Cardiac muscle cell (in vitro differentiated cells and primary cell): Measurements from ENCODE around the gene VAT1L. TPM values are rescaled to one million over a fixed set of nuclear protein-coding genes. Genes with fewer than 3 reads are reported as not detected.

Experiments used
- DNase-seq, 2 donors: peaks; one replicate each; pipeline versions ENCODE4 v3.0.0 to v3.0.0-alpha.2; 2010 to 2017; ENCODE audit warnings: low read depth in 1 of 2, low spot score in 1 of 2
- H3K27ac ChIP-seq: fragments of 200-600 bp; sonication (generic); 2 replicates; pipeline ENCODE4 v1.5.1; 2016
- H3K27me3 ChIP-seq: fragments of 200-600 bp; sonication (generic); 2 replicates; pipeline ENCODE4 v1.6.0; 2016; ENCODE audit warnings: control low read depth
- H3K36me3 ChIP-seq: fragments of 200-600 bp; sonication (generic); 2 replicates; pipeline ENCODE4 v1.5.1; 2016; ENCODE audit warnings: control low read depth
- H3K4me1 ChIP-seq: fragments of 200-600 bp; sonication (generic); 2 replicates; pipeline ENCODE4 v1.8.1; 2017; ENCODE audit warnings: low read depth, mild to moderate bottlenecking, mixed run types
- H3K4me3 ChIP-seq: fragments of 200-600 bp; sonication (generic); 2 replicates; pipeline ENCODE4 v1.5.1; 2016; ENCODE audit warnings: mild to moderate bottlenecking
- H3K9me3 ChIP-seq: fragments of 200-600 bp; sonication (generic); 2 replicates; pipeline ENCODE4 v1.5.1; 2017; ENCODE audit warnings: low read depth, mild to moderate bottlenecking, control low read depth
- polyA plus RNA-seq: library from polyadenylated mRNA; unstranded; fragments of >200 nt; fragmentation: Nextera tagmentation; extraction: Ambion mirVana; gene quantifications from 2 replicates; pipeline ENCODE4 v1.2.1, GENCODE V29; 2016
- total RNA-seq: library from RNA; depleted of rRNA; stranded (reverse); fragments of >200 nt; gene quantifications from 2 replicates; pipeline ENCODE4 v1.2.3, GENCODE V29; 2016
- TF ChIP-seq, protein P1 (sequence below): IDR thresholded peaks from 2 replicates; pipeline ENCODE4 v1.5.1; 2012; ENCODE audit warnings: low read depth, mild to moderate bottlenecking, low read length

VAT1L gene
- total and polyA plus RNA-seq, 2 experiments from 2014 or later: 1.5 to 2.4 TPM

- DNase-seq: no peak
- Histone ChIP-seq H3K4me3 (no peak overlapping the region), H3K27ac (no peak overlapping the region), H3K36me3 (no peaks in the 10 kb centered on the region), H3K4me1 (peaks cover 16% of the 10 kb centered on the region), H3K9me3 (no peaks in the 10 kb centered on the region), H3K27me3 (no peaks in the 10 kb centered on the region)
- TF ChIP-seq, protein P1, sequence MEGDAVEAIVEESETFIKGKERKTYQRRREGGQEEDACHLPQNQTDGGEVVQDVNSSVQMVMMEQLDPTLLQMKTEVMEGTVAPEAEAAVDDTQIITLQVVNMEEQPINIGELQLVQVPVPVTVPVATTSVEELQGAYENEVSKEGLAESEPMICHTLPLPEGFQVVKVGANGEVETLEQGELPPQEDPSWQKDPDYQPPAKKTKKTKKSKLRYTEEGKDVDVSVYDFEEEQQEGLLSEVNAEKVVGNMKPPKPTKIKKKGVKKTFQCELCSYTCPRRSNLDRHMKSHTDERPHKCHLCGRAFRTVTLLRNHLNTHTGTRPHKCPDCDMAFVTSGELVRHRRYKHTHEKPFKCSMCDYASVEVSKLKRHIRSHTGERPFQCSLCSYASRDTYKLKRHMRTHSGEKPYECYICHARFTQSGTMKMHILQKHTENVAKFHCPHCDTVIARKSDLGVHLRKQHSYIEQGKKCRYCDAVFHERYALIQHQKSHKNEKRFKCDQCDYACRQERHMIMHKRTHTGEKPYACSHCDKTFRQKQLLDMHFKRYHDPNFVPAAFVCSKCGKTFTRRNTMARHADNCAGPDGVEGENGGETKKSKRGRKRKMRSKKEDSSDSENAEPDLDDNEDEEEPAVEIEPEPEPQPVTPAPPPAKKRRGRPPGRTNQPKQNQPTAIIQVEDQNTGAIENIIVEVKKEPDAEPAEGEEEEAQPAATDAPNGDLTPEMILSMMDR: no peak
Measured at GRCh38 chr16:77897831-77898605, 109.7 kb downstream of the VAT1L start.

- Histone ChIP-seq H3K4me1 (peaks cover 16% of the 10 kb centered on the region), H3K9me3 (no peaks in the 10 kb centered on the region), H3K36me3 (no peaks in the 10 kb centered on the region), H3K27ac (no peak overlapping the region), H3K4me3 (no peak overlapping the region), H3K27me3 (no peaks in the 10 kb centered on the region)
- peak in 1 of 2 donors; percentile 34 for DNase-seq
- TF ChIP-seq, protein P1: no peak
Measured at GRCh38 chr16:77898671-77899211, 110.4 kb downstream of the VAT1L start.

DNA sequence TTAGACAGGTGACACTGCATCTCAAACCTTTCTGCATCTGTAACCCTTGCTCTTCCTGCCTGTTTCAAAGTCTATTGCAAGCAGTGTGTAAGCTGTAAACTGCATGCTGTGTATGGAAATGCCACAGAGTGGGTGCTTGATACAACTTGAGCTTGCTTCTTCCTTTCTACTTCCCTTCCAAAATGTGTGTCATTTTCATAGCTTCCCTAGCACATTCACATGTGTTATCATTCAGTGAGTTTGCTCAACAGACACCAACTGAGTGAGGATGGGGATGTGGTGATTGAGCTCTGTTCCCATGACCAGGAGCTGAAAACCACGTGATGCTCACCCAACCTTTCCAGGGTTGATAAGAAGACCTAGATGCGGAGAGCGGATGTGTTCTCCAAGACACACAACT, 111.1 kb downstream of the VAT1L start:
- TF ChIP-seq, protein P1: no peak
- no peaks in the 10 kb centered on the region for H3K27me3 ChIP-seq
- no peaks in the 10 kb centered on the region for H3K36me3 ChIP-seq
- DNase-seq: no peak
- H3K4me3 ChIP-seq: no peak overlapping the region
- peaks cover 16% of the 10 kb centered on the region for H3K4me1 ChIP-seq
- H3K9me3 ChIP-seq: no peaks in the 10 kb centered on the region
- H3K27ac ChIP-seq: no peak overlapping the region

DNA sequence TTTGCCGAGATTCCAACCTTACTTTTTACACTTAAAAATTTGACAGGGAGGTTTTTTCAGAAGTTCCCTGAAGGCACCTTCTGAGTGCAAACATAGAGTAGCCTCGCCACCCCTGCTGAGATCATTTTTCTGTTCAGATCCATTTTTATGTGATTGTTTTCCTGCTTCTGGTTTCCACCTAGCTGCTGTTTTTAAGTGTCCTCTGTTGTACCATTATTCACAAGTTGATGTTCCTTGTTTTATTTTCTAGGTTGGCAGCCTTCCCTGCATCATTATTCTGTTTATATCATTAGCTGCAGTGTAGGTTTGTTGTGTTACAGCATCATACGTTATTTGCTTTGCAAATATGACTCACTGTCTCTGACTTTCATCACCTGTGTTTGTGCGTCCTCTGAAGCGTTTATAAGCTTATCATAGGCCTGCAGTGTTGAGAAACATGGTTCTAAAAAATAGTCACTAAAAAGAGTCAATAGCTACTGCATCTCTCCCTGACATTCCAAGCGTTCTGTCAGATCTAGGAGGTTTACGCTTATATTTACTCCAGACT, 117.1 kb downstream of the VAT1L start:
- TF ChIP-seq, protein P1: no peak
- Histone ChIP-seq H3K9me3 (no peaks in the 10 kb centered on the region), H3K27me3 (no peaks in the 10 kb centered on the region), H3K4me3 (no peak overlapping the region), H3K4me1 (no peaks in the 10 kb centered on the region), H3K36me3 (no peaks in the 10 kb centered on the region), H3K27ac (no peak overlapping the region)
- no peak for DNase-seq

GRCh38 chr16:77910021-77910420, 121.7 kb downstream of the VAT1L start:
- TF ChIP-seq, protein P1: no peak
- H3K4me3 ChIP-seq: no peak overlapping the region
- no peaks in the 10 kb centered on the region for H3K9me3 ChIP-seq
- no peaks in the 10 kb centered on the region for H3K27me3 ChIP-seq
- no peak overlapping the region for H3K27ac ChIP-seq
- no peaks in the 10 kb centered on the region for H3K4me1 ChIP-seq
- no peak for DNase-seq
- no peaks in the 10 kb centered on the region for H3K36me3 ChIP-seq
